OCI-LY7 (cell line): ENCODE data around the gene RAB27A.

Experiments used
- CTCF ChIP-seq: fragments of 200-600 bp; sonication (generic); conservative IDR thresholded peaks from 2 replicates; pipeline ENCODE4 v1.5.1; 2014; ENCODE audit warnings: mild to moderate bottlenecking, antibody characterized with exemption, low read length, moderate library complexity, mixed read lengths
- EZH2phosphoT487 ChIP-seq: fragments of 200-600 bp; sonication (generic); IDR thresholded peaks from 2 replicates; pipeline ENCODE4 v1.6.1; 2018; ENCODE audit warnings: low read depth, borderline replicate concordance, mild to moderate bottlenecking, mixed run types, antibody characterized with exemption, low read length, moderate library complexity, mixed read lengths

- TF ChIP-seq CTCF (no peak), EZH2phosphoT487 (no peak)
These were observed 31.7 kb downstream of the RAB27A start for GRCh38 chr15:55257938-55258337.
